Measurements from ENCODE around the gene METTL24.
"Not testable (repeated sequence)": the region's sequence is repeated elsewhere in the genome, so short reads cannot be mapped to it uniquely, and the experiment has no call there.

METTL24 gene

GRCh38 chr6:110246378-110246777, 111.8 kb downstream of the METTL24 start:
- no peaks in the 10 kb centered on the region for H3K9me3 ChIP-seq (ENCODE audit: control insufficient read depth, low read length)
- no peaks in the 10 kb centered on the region for H3K36me3 ChIP-seq (ENCODE audit: control insufficient read depth, insufficient read depth, low read length)
- TF ChIP-seq, protein P1, sequence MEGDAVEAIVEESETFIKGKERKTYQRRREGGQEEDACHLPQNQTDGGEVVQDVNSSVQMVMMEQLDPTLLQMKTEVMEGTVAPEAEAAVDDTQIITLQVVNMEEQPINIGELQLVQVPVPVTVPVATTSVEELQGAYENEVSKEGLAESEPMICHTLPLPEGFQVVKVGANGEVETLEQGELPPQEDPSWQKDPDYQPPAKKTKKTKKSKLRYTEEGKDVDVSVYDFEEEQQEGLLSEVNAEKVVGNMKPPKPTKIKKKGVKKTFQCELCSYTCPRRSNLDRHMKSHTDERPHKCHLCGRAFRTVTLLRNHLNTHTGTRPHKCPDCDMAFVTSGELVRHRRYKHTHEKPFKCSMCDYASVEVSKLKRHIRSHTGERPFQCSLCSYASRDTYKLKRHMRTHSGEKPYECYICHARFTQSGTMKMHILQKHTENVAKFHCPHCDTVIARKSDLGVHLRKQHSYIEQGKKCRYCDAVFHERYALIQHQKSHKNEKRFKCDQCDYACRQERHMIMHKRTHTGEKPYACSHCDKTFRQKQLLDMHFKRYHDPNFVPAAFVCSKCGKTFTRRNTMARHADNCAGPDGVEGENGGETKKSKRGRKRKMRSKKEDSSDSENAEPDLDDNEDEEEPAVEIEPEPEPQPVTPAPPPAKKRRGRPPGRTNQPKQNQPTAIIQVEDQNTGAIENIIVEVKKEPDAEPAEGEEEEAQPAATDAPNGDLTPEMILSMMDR (IDR thresholded peaks at IDR 0.05): no peak
- no peak overlapping the region for H3K27ac ChIP-seq
- no peak overlapping the region for H3K4me2 ChIP-seq (ENCODE audit: low read length)
- no peak overlapping the region for H3K9ac ChIP-seq
- no peak overlapping the region for H2AFZ ChIP-seq
- H3K79me2 ChIP-seq: no peaks in the 10 kb centered on the region
- no peak overlapping the region for H3K4me3 ChIP-seq (ENCODE audit: low read depth, low read length)
- no peaks in the 10 kb centered on the region for H3K27me3 ChIP-seq (ENCODE audit: control insufficient read depth, insufficient read depth, low read length)
- no peaks in the 10 kb centered on the region for H3K4me1 ChIP-seq

DNA sequence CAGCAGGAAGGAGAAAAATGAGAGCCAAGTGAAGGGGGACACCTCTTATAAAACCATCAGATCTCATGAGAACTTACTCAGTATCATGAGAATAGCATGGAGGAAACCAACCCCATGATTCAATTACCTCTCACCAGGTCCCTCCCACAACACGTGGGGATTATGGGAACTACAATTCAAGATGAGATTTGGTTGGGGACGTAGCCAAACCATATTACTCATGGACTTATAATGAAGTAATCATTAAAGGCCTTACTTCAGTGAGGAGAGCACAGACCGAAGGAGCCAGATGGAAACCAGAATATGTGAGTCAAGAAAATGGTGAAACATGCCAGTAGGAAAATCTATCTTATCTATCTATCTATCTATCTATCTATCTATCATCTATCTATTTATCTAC, 113.5 kb downstream of the METTL24 start:
- H3K9me3 ChIP-seq (ENCODE audit: control insufficient read depth, low read length); H3K79me2 ChIP-seq; H3K9ac ChIP-seq; H3K27me3 ChIP-seq (ENCODE audit: control insufficient read depth, insufficient read depth, low read length); H3K4me3 ChIP-seq (ENCODE audit: low read depth, low read length); H3K27ac ChIP-seq; H2AFZ ChIP-seq; H3K4me1 ChIP-seq; H3K4me2 ChIP-seq (ENCODE audit: low read length); H3K36me3 ChIP-seq (ENCODE audit: control insufficient read depth, insufficient read depth, low read length): not testable (repeated sequence)

- TF ChIP-seq, protein P1 (IDR thresholded peaks at IDR 0.05): no peak
- Histone ChIP-seq H3K27ac (no peak overlapping the region), H2AFZ (no peak overlapping the region), H3K36me3 (ENCODE audit: control insufficient read depth, insufficient read depth, low read length) (no peaks in the 10 kb centered on the region), H3K4me1 (no peaks in the 10 kb centered on the region), H3K4me3 (ENCODE audit: low read depth, low read length) (no peak overlapping the region), H3K4me2 (ENCODE audit: low read length) (no peak overlapping the region), H3K27me3 (ENCODE audit: control insufficient read depth, insufficient read depth, low read length) (no peaks in the 10 kb centered on the region), H3K79me2 (no peaks in the 10 kb centered on the region), H3K9me3 (ENCODE audit: control insufficient read depth, low read length) (no peaks in the 10 kb centered on the region), H3K9ac (no peak overlapping the region)
These were observed 118.4 kb downstream of the METTL24 start for GRCh38 chr6:110239526-110240274.

DNA sequence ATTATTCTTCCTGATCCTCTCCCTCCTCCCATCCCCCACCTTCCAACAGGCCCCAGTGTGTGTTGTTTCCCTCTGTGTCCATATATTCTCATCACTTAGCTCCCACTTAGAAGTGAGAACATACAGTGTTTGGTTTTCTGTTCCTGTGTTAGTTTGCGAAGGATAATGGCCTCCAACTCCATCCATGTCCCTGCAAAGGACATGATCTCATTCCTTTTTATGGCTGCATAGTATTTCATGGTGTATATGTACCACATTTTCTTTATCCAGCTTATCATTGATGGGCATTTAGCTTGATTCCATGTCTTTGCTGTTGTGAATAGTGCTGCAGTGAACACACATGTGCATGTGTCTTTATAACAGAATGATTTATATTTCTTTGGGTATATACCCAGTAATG, 122.1 kb downstream of the METTL24 start:
- not testable (repeated sequence) for H2AFZ ChIP-seq; H3K79me2 ChIP-seq; H3K4me1 ChIP-seq; H3K36me3 ChIP-seq (ENCODE audit: control insufficient read depth, insufficient read depth, low read length); H3K9me3 ChIP-seq (ENCODE audit: control insufficient read depth, low read length); H3K9ac ChIP-seq; H3K4me3 ChIP-seq (ENCODE audit: low read depth, low read length); H3K27ac ChIP-seq; H3K4me2 ChIP-seq (ENCODE audit: low read length); H3K27me3 ChIP-seq (ENCODE audit: control insufficient read depth, insufficient read depth, low read length)

DNA sequence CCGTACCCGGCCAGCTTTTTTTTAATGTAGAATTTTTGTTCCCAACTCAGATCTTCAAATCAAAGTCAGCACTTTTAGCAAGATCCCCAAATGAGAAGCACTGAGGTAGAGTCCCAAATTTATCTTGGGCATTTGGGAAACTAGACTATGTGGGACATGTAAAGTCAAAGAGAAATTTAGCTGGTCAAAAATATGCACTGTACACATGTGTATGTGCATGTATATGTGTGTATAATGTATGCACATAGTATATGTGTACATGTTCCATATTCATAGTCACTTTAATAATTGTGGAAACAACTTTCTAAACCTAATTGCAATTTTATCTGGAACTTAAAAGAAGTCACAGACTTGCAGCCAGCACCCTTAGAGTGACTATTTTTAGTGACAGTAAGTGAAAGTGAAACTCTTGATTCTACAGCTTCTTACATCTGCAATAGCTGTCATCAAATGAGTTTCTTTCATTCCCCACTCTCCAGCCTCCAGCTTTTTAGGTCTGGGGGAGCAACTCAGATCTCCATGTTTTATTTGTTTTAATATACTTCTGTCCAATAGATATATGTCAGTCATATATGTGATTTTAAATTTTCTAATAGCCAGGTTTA, 124.3 kb downstream of the METTL24 start:
- Histone ChIP-seq H3K79me2 (no peaks in the 10 kb centered on the region), H3K9me3 (ENCODE audit: control insufficient read depth, low read length) (no peaks in the 10 kb centered on the region), H3K4me3 (ENCODE audit: low read depth, low read length) (no peak overlapping the region), H2AFZ (no peak overlapping the region), H3K4me2 (ENCODE audit: low read length) (no peak overlapping the region), H3K36me3 (ENCODE audit: control insufficient read depth, insufficient read depth, low read length) (no peaks in the 10 kb centered on the region), H3K9ac (no peak overlapping the region), H3K27ac (no peak overlapping the region), H3K4me1 (no peaks in the 10 kb centered on the region), H3K27me3 (ENCODE audit: control insufficient read depth, insufficient read depth, low read length) (no peaks in the 10 kb centered on the region)
- TF ChIP-seq, protein P1 (IDR thresholded peaks at IDR 0.05): no peak

Data from parathyroid adenoma (tissue), 2 donors.